Measurements from ENCODE around the gene LDLRAD4.

Gene LDLRAD4

DNA sequence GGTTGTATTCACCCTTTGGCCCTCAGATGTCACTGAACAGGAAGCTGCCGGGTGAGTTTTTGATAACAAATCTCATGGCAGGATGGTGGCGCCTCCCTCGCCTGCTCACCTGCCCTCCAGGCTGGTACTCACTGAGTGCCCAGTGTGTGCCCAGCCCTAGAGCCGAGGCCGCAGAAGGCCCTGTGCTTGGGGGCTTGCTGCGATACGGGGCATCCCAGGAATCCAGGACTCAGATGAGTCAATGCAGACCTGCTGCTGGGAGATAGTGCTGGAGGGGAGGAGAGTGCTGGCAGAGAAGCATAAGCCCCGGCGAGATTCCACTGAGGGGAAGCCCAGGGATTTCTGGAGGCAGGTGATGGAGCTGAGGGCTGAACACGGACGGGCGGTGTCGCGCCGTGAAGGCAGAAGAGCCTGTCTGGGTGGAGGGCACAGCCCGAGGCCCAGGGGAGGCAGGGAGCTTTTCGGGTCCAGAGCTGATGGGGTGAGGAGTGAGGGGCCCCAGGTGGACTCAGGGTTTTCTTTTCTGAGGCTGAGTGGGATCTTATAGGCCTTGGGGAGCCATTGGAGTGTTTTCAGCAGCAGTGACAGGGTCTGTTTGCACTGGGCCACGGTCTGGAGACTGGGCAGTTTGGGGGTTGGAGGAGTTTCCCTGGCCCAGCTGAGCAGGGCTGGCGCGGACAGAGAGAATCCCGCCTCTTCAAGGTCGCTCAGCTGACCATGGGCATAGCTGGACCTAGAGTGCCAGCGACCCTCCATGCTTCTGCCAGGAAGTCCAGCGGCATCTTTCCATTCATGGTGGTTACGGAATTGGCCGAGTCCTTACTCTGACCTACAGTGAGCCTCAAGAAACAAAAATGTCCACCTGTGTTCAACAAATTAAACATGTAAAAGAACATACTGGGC is 35.5 kb downstream of the LDLRAD4 start:
- Histone ChIP-seq H3K9me3 (ENCODE audit: low read depth, low read length) (no peaks in the 10 kb centered on the region), H3K27ac (no peak overlapping the region), H3K36me3 (ENCODE audit: insufficient read depth, low read length) (no peaks in the 10 kb centered on the region), H3K4me3 (no peak overlapping the region), H3K9ac (ENCODE audit: insufficient read length) (no peak overlapping the region)
- DNase-seq (ENCODE audit: low read depth, low spot score): no peak
- no peak for TF ChIP-seq FOXP2 (optimal IDR thresholded peaks at IDR 0.05; ENCODE audit: control extremely low read depth, extremely low read length, insufficient read depth)
- TF ChIP-seq EZH2 (IDR thresholded peaks at IDR 0.05): no peak
- TF ChIP-seq POLR2AphosphoS5 (IDR thresholded peaks at IDR 0.05; ENCODE audit: borderline replicate concordance, low read depth, low read length): no peak

DNA sequence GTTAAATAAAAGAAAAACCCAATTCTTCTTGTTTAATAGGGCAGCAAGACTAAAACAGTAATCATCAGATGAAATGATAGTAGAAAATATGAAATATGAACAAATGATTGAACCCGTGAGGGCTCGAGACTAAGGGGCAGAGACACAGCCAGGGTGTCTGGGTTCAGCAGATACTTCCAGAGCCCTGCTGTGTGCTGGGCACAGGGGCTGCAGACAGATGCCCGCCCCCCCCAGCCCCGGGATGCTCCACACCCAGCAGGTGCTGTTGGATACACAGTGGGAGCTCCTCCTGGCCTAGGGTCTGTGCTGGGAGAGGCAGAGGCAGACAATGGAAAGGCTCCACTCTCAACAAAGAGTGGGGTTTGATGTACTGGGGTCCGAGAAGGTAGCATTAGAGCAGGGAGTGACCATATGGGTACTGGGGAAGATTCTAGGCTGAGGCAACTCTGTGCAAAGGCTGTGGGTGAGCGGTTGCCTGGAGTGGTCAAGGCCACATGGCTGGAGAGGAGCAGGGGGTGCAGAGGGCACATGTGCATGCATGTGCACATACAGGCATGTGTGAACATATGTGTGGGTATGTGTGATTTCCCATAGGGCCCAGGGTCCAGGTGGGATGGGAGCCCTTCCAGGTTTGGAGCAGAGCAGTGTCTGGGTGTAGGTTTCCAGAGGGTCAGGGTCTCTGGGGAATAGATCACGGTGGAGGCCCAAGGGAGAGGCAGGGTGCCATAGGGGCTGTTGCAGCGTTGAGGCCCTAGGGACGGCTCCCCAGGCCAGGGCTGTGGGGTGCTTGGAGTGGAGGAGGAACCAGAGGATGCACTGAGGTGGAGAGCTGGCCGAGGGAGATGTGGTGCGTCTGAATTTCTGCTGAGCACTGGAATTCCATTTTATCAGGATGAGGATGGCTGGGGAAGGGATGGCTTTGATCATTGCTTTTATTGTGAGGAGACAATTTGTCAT is 36.7 kb downstream of the LDLRAD4 start:
- no peaks in the 10 kb centered on the region for H3K36me3 ChIP-seq (ENCODE audit: insufficient read depth, low read length)
- no peak for DNase-seq (ENCODE audit: low read depth, low spot score)
- no peak overlapping the region for H3K27ac ChIP-seq
- H3K9me3 ChIP-seq (ENCODE audit: low read depth, low read length): no peaks in the 10 kb centered on the region
- TF ChIP-seq EZH2 (IDR thresholded peaks at IDR 0.05) (no peak), FOXP2 (optimal IDR thresholded peaks at IDR 0.05; ENCODE audit: control extremely low read depth, extremely low read length, insufficient read depth) (no peak), POLR2AphosphoS5 (IDR thresholded peaks at IDR 0.05; ENCODE audit: borderline replicate concordance, low read depth, low read length) (no peak)
- H3K4me3 ChIP-seq: no peak overlapping the region
- no peak overlapping the region for H3K9ac ChIP-seq (ENCODE audit: insufficient read length)

DNA sequence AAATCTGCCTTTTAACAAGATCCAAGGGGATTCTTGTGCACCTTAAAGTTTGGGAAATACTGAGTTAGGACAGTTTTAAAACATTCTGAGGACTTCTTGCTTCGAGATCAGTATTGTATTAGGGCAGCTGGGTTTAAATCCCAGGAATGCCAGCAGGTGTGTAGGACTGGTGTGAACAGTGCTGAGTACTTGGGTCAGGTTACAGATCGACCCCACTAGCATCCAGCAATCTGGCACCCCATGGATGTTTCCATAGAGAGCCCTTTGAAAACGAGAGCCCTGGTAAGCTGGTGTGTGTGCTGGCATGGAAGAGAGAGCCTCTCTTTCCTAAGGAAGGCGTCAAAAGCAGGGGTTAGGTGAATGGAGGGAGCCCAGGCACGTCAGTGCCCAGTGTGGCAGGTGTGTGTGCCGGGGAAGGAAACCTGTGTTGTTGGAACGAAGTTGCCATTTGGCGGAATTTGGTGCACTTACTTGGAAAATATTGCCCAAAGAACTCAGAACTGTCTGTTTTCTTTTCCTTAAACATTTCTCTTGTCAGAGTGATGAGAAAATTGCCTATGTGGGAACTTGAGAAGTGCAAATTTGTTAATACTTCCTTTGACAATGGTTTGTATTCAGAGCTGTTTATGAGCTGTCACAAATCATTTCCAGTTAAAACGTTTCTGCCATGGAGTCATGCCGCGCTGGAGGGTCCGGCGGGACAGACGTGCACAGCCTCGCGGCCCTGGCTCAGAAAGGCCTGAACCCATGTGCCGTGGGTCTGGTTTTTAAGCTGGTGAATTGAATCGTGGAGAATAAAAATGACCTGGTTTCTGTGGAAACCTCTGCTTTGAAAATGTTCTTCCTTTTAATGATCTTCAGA is 38.1 kb downstream of the LDLRAD4 start:
- Histone ChIP-seq H3K9ac (ENCODE audit: insufficient read length) (no peak overlapping the region), H3K27ac (no peak overlapping the region), H3K36me3 (ENCODE audit: insufficient read depth, low read length) (no peaks in the 10 kb centered on the region), H3K4me3 (no peak overlapping the region), H3K9me3 (ENCODE audit: low read depth, low read length) (no peaks in the 10 kb centered on the region)
- no peak for TF ChIP-seq POLR2AphosphoS5 (IDR thresholded peaks at IDR 0.05; ENCODE audit: borderline replicate concordance, low read depth, low read length)
- no peak for DNase-seq (ENCODE audit: low read depth, low spot score)

DNA sequence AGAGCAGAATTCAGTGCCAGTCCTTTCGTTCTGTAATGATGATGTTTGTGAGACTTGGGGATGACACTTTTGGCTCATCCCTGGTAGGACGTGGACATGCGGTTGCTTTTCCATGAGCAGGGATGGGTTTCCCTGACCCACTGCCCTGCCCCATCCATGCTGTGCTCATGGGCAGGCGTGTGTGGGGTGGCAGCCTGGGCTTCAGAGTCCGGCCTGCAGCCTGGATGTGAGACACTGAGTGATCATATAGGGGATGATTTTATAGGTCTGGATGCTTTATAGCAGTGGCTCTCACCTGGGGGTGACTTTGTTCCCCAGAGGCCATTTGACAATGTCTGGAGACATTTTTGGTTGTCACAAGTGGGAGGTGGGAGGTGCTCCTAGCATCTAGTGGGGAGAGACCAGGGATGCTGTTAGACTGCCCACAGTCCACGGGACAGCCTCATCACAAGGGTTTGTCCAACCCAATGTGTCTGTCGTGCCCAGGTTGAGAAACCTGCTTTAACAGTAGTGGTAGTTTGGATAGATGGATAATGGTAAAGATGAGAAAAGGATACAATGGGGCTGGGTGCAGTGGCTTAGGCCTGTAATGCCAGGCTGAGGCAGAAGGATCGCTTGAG is 38.9 kb downstream of the LDLRAD4 start:
- no peaks in the 10 kb centered on the region for H3K36me3 ChIP-seq (ENCODE audit: insufficient read depth, low read length)
- no peak for DNase-seq (ENCODE audit: low read depth, low spot score)
- H3K9ac ChIP-seq (ENCODE audit: insufficient read length): no peak overlapping the region
- TF ChIP-seq EZH2 (IDR thresholded peaks at IDR 0.05): no peak
- TF ChIP-seq FOXP2 (optimal IDR thresholded peaks at IDR 0.05; ENCODE audit: control extremely low read depth, extremely low read length, insufficient read depth): no peak
- no peak for TF ChIP-seq POLR2AphosphoS5 (IDR thresholded peaks at IDR 0.05; ENCODE audit: borderline replicate concordance, low read depth, low read length)
- H3K4me3 ChIP-seq: no peak overlapping the region
- no peak overlapping the region for H3K27ac ChIP-seq
- no peaks in the 10 kb centered on the region for H3K9me3 ChIP-seq (ENCODE audit: low read depth, low read length)

DNA sequence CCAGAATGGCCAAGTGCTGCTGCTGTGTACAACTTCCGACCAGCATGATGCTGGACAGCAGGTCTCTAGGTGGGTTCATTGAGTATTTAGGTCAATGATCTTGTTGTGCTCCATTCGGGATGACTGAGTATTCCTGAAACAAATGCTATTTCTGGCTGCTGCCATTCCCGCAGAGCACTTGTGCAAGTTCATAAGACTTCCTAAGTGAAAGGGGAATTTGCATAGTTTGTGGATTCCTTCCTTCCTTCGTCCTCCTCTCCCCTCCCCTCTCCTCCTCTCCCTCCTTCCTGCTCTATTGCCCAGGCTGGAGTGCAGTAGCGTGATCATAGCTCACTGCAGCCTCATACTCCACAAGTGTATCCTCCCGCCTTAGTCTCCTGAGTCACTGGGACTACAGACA is 40.4 kb downstream of the LDLRAD4 start:
- no peak overlapping the region for H3K4me3 ChIP-seq
- no peak overlapping the region for H3K27ac ChIP-seq
- TF ChIP-seq FOXP2 (optimal IDR thresholded peaks at IDR 0.05; ENCODE audit: control extremely low read depth, extremely low read length, insufficient read depth) (no peak), POLR2AphosphoS5 (IDR thresholded peaks at IDR 0.05; ENCODE audit: borderline replicate concordance, low read depth, low read length) (no peak), EZH2 (IDR thresholded peaks at IDR 0.05) (no peak)
- H3K9me3 ChIP-seq (ENCODE audit: low read depth, low read length): no peaks in the 10 kb centered on the region
- no peak for DNase-seq (ENCODE audit: low read depth, low spot score)
- no peaks in the 10 kb centered on the region for H3K36me3 ChIP-seq (ENCODE audit: insufficient read depth, low read length)
- no peak overlapping the region for H3K9ac ChIP-seq (ENCODE audit: insufficient read length)

DNA sequence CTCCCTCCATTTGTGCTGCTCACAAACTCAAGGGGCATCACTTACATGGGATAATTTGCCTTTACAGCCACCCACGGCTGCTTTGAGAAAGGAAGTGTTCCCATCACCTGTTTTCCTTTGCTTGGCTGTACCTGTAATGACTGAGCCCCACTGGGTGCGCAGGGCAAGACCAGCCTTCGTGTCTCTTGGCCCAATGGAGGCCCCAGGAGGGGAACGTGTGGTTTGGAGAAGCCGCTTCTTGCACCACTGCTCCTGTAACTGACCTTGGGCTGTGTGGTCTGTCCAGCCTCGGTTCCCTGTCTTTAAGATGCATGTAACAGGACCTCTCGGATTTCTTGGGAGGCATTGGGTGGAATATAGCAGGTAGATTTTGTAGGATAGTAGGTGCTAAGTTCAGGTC is 41.1 kb downstream of the LDLRAD4 start:
- TF ChIP-seq POLR2AphosphoS5 (IDR thresholded peaks at IDR 0.05; ENCODE audit: borderline replicate concordance, low read depth, low read length) (no peak), EZH2 (IDR thresholded peaks at IDR 0.05) (no peak), FOXP2 (optimal IDR thresholded peaks at IDR 0.05; ENCODE audit: control extremely low read depth, extremely low read length, insufficient read depth) (no peak)
- Histone ChIP-seq H3K4me3 (no peak overlapping the region), H3K9me3 (ENCODE audit: low read depth, low read length) (no peaks in the 10 kb centered on the region), H3K9ac (ENCODE audit: insufficient read length) (no peak overlapping the region), H3K36me3 (ENCODE audit: insufficient read depth, low read length) (no peaks in the 10 kb centered on the region), H3K27ac (no peak overlapping the region)
- no peak for DNase-seq (ENCODE audit: low read depth, low spot score)

DNA sequence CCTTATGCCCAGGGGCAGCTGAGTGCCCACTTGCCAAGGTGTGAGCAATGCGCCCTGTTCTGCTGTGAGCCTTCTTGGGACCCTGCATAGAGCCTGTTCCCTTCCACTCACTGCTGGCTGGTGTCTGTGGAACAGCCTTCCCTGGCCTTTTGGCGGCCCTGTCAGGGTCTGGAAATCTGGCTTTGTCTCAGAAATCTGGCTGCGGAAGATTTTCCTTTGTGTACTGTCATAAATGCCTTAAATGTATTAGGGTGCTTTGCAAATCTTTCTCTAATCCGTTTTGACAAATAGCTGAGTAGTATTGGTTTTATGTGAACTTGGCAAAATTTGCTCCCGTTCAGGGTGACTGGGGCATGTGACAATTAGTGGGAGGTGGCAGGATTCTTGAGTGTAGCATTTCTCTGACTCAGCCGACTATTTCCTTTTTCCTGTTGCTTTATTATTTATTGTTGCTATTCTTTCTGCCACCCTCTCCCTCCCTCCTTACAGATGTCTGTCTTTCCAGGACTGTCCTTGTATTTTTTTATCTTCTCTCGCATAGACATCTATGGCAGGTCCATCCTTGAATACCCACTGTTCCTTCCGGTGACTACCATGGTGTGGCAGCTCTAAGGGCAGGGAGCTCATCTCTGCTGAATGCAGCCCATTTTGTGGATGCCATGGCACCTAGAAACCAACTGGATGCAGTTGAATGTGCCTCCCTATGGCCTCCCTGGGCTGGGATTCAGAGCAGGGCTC is 41.8 kb downstream of the LDLRAD4 start:
- DNase-seq (ENCODE audit: low read depth, low spot score): no peak
- TF ChIP-seq POLR2AphosphoS5 (IDR thresholded peaks at IDR 0.05; ENCODE audit: borderline replicate concordance, low read depth, low read length) (no peak), FOXP2 (optimal IDR thresholded peaks at IDR 0.05; ENCODE audit: control extremely low read depth, extremely low read length, insufficient read depth) (no peak), EZH2 (IDR thresholded peaks at IDR 0.05) (no peak)
- no peak overlapping the region for H3K9ac ChIP-seq (ENCODE audit: insufficient read length)

More for the DNA sequence above, 41.8 kb downstream of the LDLRAD4 start:
- H3K27ac ChIP-seq: no peak overlapping the region
- H3K9me3 ChIP-seq (ENCODE audit: low read depth, low read length): no peaks in the 10 kb centered on the region
- no peaks in the 10 kb centered on the region for H3K36me3 ChIP-seq (ENCODE audit: insufficient read depth, low read length)
- H3K4me3 ChIP-seq: no peak overlapping the region

Data from SK-N-MC (cell line).